ENCODE results near the gene NCKAP5L.

Gene NCKAP5L

DNA sequence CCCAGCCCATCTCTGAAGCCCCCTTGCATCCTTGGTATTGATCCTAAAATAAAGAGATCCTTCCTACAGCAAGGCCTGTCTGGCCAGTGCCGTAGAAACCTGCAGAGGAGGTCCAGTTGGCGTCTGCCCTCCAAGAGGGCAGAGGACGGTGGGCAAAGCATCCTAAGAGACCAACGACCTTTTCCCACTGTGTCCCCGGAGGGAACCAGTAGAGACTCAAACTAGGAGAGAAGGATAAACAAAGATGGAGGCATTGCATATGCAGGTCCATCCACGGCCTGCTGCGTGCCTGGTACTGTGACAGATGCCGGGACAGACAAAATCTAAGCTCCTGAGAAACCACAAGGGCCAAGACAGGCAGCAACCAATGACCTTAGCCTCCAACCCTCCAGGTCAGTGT, 3.8 kb downstream of the NCKAP5L start:
- DNase-seq (ENCODE audit: low read depth in 3 of 3, low spot score in 1 of 3), result no peak

DNA sequence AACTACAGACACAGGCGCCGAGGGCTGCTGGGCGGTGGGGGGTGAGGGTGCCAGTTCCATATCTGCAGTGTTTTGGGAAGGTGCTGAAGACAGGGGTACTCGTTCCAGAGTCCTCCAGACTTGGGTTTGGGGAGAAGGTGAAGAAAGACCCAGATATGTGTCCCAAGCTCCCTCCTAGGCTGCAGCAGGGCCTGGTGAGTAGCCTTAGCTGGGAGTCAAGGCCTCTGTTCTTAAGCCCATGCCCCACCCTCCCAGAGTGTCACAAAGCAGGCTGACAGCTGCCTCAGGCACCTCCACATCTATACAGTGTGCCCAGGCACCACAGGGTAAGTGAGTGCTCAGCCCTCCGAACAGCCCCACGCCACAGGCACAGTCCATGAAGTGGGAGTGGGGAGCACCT, 4.3 kb downstream of the NCKAP5L start:
- no peak for DNase-seq (ENCODE audit: low read depth in 3 of 3, low spot score in 1 of 3)

DNA sequence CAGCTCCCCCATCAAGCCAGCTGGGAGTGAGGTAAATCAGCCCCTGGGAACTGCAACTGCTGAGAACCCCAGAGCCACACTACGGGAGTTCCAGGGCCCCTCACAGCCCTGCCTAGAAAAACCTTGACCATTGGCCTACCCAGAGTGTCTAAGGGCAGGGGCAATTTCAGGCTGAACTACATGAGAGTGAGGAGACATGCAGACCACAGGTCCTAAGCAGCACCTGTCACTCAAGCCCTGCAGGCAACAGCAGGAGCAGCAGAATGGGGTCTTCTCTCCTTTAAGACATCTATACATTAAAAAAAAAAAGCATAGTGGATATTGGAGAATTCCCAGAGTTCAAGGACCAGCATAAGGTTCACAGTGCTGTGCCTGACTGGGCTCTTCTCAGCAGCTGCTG, 4.9 kb downstream of the NCKAP5L start:
- DNase-seq (ENCODE audit: low read depth in 3 of 3, low spot score in 1 of 3), result no peak

DNA sequence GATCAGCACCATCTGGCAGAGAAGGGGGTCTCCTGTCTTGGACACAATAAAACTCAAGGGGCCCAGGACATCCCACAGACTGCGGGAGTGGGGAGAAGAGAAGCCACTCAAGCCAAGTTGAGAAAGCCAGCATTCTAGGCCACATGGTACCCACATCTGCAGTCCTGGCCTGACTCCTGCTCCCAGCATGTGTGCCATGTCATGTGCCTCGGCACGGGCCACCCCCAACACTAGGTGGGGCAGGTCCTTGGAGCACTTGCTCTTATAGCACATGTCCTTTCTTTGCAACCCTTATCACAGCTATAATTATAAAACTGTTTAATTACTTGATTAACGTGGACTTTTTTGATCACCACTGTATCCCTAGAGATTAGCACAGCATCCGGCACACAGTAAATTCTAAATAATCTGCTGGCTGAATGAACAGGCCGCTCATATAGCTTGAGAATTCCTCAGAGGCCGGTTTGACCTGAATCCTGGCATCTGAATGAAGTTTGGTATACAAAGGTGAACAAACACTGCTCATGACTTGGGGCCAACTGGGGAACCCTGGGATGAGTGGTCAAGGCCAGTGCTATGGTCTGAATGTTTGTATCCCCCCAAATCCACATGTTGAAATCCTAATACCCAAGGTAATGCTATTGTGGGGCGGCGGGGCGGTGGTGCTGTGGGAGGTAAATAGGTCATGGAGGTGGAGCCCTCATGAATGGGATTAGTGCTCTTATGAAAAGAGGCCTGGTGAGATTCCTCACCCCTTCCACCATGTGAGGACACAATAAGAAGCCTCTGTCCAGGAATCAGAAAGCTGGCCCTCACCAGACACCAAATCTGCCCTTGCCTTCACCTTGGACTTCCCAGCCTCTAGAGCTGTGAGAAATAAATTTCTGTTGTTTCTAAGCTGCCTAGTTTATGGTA, 6.6 kb downstream of the NCKAP5L start:
- DNase-seq (ENCODE audit: low read depth in 3 of 3, low spot score in 1 of 3), result no peak

DNA sequence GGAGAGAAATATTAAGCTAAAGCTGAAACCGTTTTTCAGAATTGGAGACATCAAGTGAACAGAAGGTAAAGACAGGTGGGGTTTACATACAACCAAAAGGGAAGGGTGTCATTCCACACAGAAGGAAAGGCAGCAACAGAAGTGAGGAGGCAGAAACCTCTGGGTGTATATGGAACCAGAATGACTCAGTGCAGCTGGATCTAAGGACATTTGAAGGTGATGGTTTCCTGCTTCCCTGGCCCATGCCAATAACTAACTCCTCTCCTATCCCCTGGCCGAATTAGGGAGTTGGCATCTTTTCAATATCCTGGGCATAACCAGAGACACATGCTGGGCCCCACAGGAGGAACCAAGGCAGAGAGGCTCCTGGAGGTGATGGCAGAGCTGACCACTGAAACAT, 8.4 kb downstream of the NCKAP5L start:
- DNase-seq (ENCODE audit: low read depth in 3 of 3, low spot score in 1 of 3), result no peak

DNA sequence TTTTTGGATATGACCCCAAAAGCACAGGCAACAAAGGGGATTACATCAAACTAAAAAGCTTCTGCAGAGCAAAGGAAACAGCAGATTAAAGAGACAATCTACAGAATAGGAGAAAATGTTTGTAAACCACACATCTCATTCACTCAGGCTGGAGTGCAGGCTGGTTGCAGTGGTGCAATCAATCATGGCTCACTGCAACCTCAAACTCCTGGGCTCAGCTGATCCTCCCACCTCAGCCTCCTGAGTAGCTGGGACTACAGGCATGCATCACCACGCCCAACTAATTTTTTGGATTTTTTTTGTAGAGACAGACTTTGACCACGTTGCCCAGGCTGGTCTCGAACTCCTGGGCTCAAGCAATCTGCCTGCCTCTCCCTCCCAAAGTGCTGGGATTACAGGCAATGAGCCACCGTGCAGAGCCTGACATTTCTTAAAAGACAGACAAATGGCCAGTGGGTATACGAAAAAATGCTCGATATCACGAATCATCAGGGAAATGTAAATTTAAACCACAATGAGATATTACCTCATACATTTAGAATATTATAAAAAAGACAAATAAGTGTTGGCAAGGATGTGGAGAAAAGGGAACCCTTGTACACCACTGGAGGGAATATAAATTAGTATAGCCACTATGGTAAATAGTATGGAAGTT, 9.8 kb downstream of the NCKAP5L start:
- DNase-seq (ENCODE audit: low read depth in 3 of 3, low spot score in 1 of 3), result no peak

DNA sequence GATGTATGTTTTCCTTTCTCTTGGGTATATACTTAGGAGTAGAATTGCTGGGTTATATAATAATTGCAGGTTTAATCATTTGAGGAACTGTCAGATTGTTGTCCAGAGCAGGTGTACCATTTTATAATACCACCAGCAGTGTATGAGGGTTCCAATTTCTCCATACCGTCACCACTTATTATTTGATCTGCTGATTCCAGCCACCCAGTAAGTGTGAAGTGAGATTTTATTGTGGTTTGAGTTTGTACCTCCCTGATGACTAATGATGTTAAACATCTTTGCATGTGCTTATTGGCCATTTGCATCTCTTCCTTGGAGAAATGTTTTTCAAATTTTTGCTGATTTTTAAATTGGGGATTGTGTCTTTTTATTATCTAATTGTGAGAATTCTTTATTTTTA, 15.1 kb downstream of the NCKAP5L start:
- no peak for DNase-seq (ENCODE audit: low read depth in 3 of 3, low spot score in 1 of 3)

DNA sequence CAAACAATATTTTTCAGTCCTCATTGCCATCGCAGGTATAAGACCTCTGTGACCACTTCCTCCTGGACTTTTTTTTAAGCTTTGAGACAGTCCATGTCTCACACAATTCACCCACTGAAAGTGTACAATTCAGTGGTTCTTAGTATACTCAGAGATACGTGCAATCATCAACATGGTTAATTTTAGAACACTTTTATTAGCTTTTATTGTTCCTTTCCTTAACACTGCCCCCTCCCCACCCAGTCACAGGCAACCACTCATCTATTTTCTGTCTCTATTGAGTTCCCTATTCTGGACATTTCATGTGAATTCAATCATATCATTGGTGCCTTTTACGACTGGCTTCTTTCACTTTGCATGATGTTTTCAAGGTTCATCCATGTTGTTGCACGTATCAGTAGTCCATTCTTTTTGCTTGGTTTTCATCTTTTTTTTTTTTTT, 16.2 kb downstream of the NCKAP5L start:
- DNase-seq (ENCODE audit: low read depth in 3 of 3, low spot score in 1 of 3), result no peak

DNA sequence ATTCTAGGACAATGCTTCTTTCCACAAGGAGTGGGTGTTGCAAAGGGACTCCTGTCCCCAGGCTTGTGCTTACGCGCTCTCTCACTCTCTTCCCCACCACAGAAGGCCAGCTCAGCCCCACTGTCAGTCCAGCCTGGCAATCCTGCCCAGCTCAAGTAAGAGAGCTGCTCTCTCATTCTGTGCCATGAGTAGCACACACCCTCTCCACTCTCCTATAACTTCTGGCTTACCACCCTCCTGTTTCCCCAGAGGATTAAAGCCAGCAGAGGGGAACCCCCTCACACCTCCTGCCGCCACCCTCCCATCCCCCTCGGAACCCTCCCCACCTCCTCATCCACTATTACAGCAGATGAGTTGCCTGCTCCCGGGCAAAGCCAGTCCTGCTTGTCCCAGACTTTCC, 17.1 kb downstream of the NCKAP5L start:
- DNase-seq (ENCODE audit: low read depth in 3 of 3, low spot score in 1 of 3), result no peak

DNA sequence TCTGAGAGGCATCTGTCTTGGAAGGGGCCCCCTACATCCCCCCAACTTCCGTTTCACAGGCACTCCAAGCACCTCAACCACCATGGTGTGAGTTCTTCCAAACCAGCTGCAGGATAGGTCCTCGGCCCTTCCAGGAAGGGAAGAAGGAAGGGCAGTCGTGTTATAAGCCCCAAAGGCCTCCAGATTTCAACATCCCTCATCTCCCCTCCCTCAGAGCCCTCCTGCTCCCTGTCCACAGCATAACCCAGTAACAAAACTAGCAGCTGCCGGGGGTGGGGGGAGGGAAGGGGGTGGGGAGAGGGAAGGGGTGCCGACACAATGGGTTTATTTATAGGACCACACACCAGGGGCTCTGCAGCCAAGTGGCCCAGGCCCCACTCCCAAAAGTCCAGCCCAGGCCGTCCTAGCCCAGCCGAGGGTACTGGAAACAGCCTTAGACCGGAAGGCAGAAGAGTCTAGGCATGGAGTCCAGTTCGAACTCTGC, 18.3 kb downstream of the NCKAP5L start:
- no peak for DNase-seq (ENCODE audit: low read depth in 3 of 3, low spot score in 1 of 3)

DNA sequence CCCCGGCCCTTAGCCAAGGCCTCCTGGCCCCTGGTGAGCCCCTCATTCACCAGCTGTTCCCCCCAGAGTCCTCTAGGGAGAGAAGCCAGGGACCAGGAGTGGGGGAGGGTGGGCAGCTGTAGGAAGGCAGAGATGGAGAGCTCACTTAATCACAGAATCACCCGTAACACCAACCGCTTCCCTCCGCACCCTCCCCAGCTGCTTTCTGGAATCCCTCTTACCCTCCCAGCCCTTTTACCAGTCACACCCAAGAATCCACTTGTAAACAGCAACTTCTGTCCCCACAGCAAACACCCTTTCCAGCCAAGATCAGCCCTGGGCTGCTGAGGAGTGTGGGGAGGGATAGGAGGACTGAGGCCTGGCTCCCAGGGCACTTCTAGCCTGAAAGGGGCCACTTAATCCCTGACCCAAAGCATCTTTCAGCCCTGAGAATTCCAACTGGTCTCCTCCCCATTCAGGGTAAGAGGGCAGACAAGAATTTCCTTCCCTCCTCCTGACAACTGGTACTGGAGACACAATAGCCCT, 18.8 kb downstream of the NCKAP5L start:
- DNase-seq (ENCODE audit: low read depth in 3 of 3, low spot score in 1 of 3), result no peak

DNA sequence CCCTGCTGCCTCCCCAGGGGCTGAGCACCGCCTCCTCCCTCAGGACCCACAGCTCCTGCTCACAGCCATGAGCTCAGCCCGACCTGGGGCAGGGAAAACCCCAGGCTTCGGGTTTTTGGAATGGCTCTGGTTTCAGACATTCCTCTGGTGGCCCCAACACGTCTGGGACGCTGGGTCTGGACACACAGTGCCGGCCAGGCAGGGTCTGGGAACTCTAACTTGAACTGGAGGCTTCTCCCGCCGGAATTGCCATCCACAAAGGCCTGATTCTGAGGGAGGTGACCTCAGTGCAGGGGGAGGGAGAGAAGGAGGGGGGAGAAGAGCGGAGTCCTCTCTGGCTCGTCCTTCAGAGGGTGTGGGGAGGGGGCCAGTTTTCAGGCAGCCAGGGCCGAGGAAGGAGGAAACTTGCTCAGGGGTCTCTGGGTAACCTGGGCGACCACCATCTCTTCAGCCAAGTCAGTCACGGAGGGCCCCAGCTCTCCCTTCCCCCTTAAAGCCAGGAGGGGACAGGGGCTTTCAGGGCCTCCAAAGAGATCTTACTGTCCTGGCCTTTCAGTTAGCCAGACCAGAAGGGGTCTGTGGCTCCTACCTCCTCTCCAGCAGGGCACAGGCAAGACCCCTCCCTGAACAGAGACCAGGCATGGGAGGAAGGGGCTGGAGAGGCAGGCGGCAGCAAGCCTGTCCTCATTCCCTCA, 19.4 kb downstream of the NCKAP5L start:
- DNase-seq (ENCODE audit: low read depth in 3 of 3, low spot score in 1 of 3), result no peak

DNA sequence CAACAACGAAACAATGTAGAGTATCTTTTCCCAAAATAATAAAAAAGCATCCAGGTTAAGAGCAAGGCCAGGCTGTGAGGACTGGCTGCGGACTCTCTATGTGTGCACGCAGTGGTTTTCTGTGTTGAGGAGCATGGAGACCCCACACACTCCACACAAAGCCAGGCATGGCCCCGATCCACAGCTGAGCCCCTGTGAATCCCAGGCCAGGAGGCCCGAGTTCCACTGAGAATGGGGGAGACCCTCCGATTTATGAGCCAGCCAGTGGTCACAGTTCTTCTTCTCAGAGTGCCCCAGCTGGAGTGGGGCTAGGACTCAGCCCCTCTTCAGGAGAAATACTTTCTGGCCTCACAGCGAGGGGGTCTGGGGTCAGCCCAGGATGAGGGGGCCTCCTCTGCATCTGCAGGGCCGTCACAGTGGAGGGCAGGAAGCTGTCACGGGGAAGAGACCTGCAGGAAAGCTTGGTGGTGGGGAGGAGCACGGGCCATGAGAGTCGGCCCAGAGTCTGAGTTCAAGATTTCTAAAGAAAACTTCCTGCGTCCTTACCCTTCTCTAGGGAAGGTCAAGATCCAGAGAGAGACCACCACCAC, 20.1 kb downstream of the NCKAP5L start:
- DNase-seq (ENCODE audit: low read depth in 3 of 3, low spot score in 1 of 3), result no peak

DNA sequence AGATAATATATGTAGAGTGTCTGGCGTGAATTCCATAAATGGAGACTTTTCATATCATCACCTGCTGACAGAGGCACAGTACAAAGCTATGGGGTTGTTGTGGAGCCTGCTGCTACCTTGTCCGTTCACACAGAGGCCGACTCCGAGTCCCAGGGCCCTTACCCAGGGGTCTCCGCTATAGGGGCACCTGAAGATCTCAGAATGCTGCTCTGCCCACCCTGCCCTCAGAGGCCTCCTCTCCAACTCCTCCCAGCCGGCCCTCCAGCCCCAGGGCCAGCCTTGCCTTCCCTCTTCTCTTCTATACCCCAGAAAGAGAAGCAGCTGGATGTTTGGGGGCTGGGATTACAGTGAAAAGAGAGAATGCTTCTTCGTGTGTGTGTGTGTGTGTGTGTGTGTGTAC, 21.3 kb downstream of the NCKAP5L start:
- DNase-seq (ENCODE audit: low read depth in 3 of 3, low spot score in 1 of 3), result no peak

DNA sequence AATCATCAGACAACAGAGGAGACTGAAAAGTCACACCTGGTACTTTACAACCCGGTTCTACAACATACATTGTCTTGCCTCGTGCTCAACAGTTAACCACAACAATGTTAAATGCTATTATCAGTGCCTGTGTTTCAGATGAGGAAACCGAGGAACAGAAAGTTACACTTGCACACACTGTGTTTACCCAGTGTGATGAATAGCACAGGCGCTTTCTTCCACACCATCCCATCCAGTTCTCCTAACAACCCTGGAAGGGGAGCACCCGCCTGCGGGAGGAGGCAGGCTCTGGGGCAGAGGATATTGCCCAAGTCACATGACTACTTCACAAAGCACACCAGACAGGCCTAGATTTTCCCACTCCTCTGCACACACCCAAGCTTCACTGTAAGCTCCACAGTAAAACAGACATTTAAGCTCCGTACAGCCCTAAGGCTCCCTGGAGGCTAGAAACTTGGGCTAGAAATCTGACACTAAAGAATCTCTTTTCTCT, 21.8 kb downstream of the NCKAP5L start:
- no peak for DNase-seq (ENCODE audit: low read depth in 3 of 3, low spot score in 1 of 3)

DNA sequence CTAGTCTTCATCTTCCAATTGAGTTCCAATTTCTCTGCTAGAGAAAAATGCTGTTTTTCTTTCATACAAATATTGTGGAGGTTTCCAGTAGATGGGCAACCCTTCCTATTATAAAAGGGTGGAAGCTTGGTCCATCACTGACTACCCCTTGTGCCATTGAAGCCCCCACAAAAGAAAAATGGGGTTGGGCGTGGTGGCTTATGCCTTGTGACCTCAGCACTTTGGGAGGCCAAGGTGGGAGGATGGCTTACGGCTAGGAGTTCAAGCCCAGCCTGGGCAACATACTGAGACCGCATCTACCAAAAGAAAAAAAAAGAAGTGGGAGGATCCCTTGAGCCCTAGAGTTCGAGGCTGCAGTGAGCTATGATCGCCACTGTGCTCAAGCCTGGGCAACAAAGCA, 22.8 kb downstream of the NCKAP5L start:
- no peak for DNase-seq (ENCODE audit: low read depth in 3 of 3, low spot score in 1 of 3)

DNA sequence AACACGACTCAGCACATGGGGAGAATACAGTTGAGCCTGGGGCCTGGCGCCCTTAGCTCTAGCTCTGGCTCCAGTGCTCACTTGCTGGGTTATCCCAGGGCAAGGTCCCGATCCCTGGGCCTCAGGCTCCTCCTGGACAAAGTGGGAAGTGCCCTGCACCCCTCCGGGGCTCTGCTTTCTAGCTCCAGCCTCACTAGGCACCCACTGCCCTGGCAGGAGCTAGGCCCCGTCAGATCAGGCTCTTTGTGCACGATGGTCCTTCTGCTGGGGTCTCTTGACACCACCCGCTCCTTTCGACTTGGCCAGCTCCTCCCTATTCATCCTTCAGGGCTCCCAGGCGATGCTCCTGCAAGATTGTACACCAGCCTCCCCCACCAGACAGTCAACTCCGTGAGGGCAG, 23.4 kb downstream of the NCKAP5L start:
- no peak for DNase-seq (ENCODE audit: low read depth in 3 of 3, low spot score in 1 of 3)

DNA sequence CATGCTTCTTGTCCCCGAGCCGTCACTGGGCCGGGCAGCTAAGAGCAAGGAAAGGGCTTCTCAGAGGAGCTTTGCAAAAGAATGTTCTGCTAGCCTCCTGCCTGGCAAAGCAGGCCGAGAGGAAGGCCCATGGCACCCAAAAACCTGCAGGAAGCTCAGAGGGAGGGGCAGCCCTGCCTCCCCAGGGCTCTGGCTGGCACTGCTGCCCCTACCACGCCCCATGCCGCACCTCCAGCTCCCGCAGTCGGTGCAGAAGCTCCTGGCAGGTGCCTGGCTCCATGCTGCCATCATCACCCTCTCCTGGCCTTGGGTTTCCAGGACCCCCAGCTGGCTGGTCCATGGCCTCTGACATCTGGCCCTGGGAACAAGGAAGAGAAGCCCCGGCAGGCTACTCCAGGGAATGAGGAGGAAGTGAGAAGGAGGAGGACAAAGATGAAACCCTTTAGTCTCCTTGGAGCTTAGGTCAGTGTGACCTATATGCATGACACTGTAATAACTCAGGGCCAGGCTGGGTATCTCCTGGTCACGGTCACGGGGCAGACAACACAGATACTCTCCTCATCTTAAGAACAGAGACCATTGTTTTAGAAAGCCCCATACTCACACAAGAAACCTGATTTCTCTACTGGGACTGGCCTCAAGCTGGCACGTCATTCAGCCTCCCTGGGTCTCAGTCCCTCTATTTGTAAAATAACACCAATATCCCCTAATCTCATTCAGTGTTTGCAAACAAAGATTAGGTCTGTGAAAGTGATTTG, 24.3 kb downstream of the NCKAP5L start:
- DNase-seq (ENCODE audit: low read depth in 3 of 3, low spot score in 1 of 3), result no peak

DNA sequence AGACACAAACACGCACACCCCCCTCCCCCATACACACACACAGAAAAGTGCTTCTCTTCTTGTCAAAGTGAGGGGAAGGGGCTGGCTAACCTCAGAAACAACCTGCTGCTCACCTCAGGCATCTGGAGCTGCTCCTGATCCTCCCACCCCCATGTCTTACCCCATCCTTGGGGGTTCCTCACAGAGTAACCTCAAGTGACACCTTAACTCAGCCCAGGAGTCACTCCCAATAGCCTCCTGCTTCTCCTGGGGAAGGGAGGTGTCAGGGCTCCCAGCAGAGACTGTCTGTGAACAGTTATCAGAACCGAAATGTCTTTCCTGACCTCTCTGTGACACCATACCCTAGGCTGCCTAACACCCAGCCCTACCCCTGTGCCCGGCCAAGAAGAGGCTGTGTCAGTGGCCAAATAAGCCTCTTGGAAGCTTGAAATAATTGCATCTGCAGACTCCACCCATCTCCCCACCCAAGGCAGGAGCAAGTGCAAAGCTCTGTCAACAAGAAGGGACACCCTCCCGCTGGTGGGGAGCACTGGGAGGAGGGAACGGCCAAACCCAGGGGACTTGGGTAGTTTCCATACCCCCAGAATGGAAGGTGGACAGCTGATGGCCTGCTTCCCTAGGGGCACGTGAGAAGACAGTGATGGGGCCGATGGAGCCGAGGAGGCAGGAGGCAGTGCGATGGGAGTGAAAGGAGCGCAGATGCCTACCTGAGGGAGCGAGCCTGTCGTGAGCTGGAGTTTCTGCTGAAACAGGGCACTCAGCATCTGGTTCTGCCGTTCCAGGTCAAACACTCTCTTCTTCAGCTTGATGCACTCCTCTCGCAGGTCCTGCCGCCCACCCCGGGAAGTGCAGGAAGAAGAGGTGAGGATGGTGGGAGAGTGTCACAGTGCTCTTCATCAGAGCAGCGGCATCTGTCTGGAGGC, 26.8 kb downstream of the NCKAP5L start:
- DNase-seq (ENCODE audit: low read depth in 3 of 3, low spot score in 1 of 3), result no peak

Measured in stimulated activated CD4-positive, alpha-beta T cell treated with anti-CD3 and anti-CD28 coated beads, TNF-alpha, amount 100 ng/mL, for 1 hour (primary cell).